Panc1 (cell line): Measurements from ENCODE around the gene HMCN2. TPM values are rescaled to one million over a fixed set of nuclear protein-coding genes. Genes with fewer than 3 reads are reported as not detected.

ENCODE experiments used
- ATAC-seq: fragments of 200-7000 bp; cut with Tn5 transposase; 2 replicates; pipeline ENCODE4 v1.9.1; 2020; ENCODE audit warnings: mild to moderate bottlenecking, moderate library complexity
- BruUV-seq: library from RNA; stranded (reverse); fragments of 400-500 nt; replicated peaks from 2 replicates; lab custom pipeline; 2021; lab: Mats Ljungman, UMichigan
- CTCF ChIA-PET: fragments of 300-600 bp; sonication (Branson Sonifier 250); formaldehyde crosslinking; loops from one replicate; lab custom pipeline; 2022; ENCODE audit warnings: antibody characterized with exemption; lab: Charles Lee
- POLR2A ChIA-PET: fragments of 300-600 bp; sonication (Branson Sonifier 250); formaldehyde crosslinking; loops from one replicate; lab custom pipeline; 2022; ENCODE audit warnings: antibody characterized with exemption; lab: Charles Lee
- DNase-seq: peaks from one replicate; pipeline ENCODE4 v3.0.0-alpha.2; 2010; ENCODE audit warnings: low read depth, low spot score
- H3K27ac ChIP-seq: 2 replicates; pipeline ENCODE4 v1.5.1; 2011; ENCODE audit warnings: mild to moderate bottlenecking, low read length, inconsistent platforms
- H3K27me3 ChIP-seq: fragments of 200-500 bp; sonication (Bioruptor generic); 2 replicates; pipeline ENCODE4 v1.6.0; 2014; ENCODE audit warnings: low read length, inconsistent platforms; ENCODE audit not compliant: control insufficient read depth, insufficient read depth
- H3K36me3 ChIP-seq: fragments of 200-500 bp; sonication (Bioruptor generic); 2 replicates; pipeline ENCODE4 v1.5.1; 2014; ENCODE audit warnings: inconsistent platforms, mild to moderate bottlenecking, low read length, moderate library complexity; ENCODE audit not compliant: control insufficient read depth, insufficient read depth
- H3K4me1 ChIP-seq: 2 replicates; pipeline ENCODE4 v1.5.1; 2011; ENCODE audit warnings: inconsistent platforms, mild to moderate bottlenecking, low read length, moderate library complexity; ENCODE audit not compliant: control insufficient read depth, insufficient read depth
- H3K4me3 ChIP-seq, 2 experiments: 2 replicates each; pipeline ENCODE4 v1.5.1; 2011 to 2012; ENCODE audit warnings: low read depth in 2 of 2, low read length in 2 of 2, mild to moderate bottlenecking in 2 of 2, inconsistent platforms in 1 of 2, moderate library complexity in 1 of 2
- H3K9me3 ChIP-seq: fragments of 200-500 bp; sonication (Bioruptor generic); 2 replicates; pipeline ENCODE4 v1.5.1; 2014; ENCODE audit warnings: low read depth, mild to moderate bottlenecking, inconsistent platforms, low read length, moderate library complexity; ENCODE audit not compliant: control insufficient read depth, insufficient read depth
- POLR2AphosphoS5 ChIP-seq: IDR thresholded peaks from 2 replicates; pipeline ENCODE4 v1.6.1; 2012; ENCODE audit warnings: mild to moderate bottlenecking, low read depth, low read length, moderate library complexity
- SIN3A ChIP-seq: IDR thresholded peaks from 2 replicates; pipeline ENCODE4 v1.6.1; 2012; ENCODE audit warnings: low read depth, mild to moderate bottlenecking, low read length, moderate library complexity, borderline replicate concordance; ENCODE audit not compliant: insufficient read depth
- TCF7L2 ChIP-seq: IDR thresholded peaks from 2 replicates; pipeline ENCODE4 v1.6.1; 2011; ENCODE audit warnings: mild to moderate bottlenecking, low read depth, low read length, inconsistent platforms
- in situ Hi-C: cut with HindIII; loops from 2 replicates; pipeline ENCODE4 v1.10.0; 2016; ENCODE audit warnings: low sequenced_read_pairs, low pct_unique_long_range_greater_than_20kb
- intact Hi-C: fragments of 100-400 bp; cut with micrococcal nuclease; formaldehyde crosslinking; loops from one replicate; pipeline ENCODE4 v1.10.0; 2022; ENCODE audit not compliant: unreplicated experiment
- total RNA-seq: library from RNA; stranded (reverse); gene quantifications from one replicate; pipeline ENCODE4 v1.2.1, GENCODE V29; 2021; ENCODE audit not compliant: unreplicated experiment
- TF ChIP-seq, protein P1 (sequence below): fragments of 450-650 bp; IDR thresholded peaks from 2 replicates; pipeline ENCODE4 v1.5.1; 2017; ENCODE audit warnings: mild to moderate bottlenecking
- TF ChIP-seq, protein P2 (sequence below), 2 experiments: IDR thresholded peaks; 2 replicates each; pipeline ENCODE4 v1.6.1; 2011 to 2012; ENCODE audit warnings: low read depth in 2 of 2, control low read depth in 1 of 2, low read length in 1 of 2, mild to moderate bottlenecking in 1 of 2, moderate library complexity in 1 of 2; ENCODE audit not compliant: insufficient read depth in 1 of 2

The HMCN2 gene
- total RNA-seq, 1 experiment from 2014 or later: 0.05 TPM

DNA sequence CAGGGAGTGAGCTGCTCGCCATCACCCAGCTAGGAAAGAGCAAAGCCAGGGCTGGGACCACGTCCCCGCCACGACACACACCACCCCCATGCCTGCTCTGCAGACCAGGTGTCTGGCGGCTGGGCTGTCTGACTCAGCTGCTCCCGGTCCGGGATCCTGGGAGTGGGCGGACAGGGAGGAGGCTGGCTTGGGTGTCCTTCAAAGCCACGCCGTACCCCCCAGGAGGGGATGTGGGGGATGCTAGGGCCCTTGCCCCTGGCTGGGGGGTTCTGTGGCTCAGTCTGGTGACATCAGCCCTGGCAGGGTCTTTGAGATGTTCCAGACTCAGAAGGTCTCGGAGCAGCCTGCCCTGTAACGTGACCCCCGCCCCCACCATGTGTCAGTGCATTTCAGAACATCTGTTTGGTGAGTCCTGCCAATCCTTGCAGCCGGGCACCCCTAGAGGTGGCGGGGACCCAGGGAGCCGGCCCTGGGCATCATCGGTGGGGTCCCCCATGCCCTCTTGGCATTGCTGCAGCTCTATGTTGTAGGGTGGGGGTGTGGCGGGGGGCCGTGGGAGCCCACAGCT is 62.3 kb downstream of the HMCN2 start:
- H3K27me3 ChIP-seq: peaks cover 2% of the 10 kb centered on the region; the same call in 1 of the 2 replicates
- POLR2A ChIA-PET: no interaction called here

DNA sequence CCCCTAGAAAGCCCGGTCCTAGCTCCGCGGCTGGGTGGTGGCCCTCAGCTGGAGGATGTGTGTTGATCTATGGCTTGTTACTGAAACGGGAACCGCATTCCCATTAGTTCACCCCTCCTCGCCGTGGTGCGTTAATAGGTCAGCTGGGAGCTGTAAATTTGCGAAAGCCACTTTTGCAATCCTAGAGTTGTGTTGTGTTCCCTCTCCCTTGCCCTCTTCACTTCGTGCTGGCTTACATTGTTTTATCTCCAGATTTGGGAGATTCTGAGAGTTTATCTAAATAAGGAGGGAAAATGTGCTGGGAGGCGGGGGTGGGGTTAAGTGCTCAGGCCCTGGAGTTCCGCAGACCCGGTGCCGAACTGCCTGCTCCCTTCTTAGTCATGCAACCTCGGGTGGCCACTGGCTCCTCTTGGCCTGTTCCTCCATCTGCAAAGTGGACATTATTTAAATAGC is 62.8 kb downstream of the HMCN2 start:
- H3K27me3 ChIP-seq: peaks cover 2% of the 10 kb centered on the region; the same call in 1 of the 2 replicates
- CTCF ChIA-PET: no interaction called here
- in situ Hi-C loops: no loop called here

More for the DNA sequence above, 62.3 kb downstream of the HMCN2 start:
- H3K9me3 ChIP-seq: no peaks in the 10 kb centered on the region
- no peaks in the 10 kb centered on the region for H3K36me3 ChIP-seq
- ATAC-seq (peak; percentile 62; the same call in 1 of the 2 replicates), DNase-seq (no peak)
- intact Hi-C loops (no loop called here), in situ Hi-C loops (no loop called here)
- CTCF ChIA-PET: interaction anchor here (0.5 kb wide), 1 partner anchor 73 kb away, joined by 10 read pairs; no protein-coding TSS in a partner anchor
- BruUV-seq: no TSS peak
- H3K4me3 ChIP-seq: no peak overlapping the region
- H3K4me1 ChIP-seq: no peaks in the 10 kb centered on the region; the same call in 1 of the 2 replicates
- H3K27ac ChIP-seq: no peak overlapping the region
- TF ChIP-seq, protein P1, sequence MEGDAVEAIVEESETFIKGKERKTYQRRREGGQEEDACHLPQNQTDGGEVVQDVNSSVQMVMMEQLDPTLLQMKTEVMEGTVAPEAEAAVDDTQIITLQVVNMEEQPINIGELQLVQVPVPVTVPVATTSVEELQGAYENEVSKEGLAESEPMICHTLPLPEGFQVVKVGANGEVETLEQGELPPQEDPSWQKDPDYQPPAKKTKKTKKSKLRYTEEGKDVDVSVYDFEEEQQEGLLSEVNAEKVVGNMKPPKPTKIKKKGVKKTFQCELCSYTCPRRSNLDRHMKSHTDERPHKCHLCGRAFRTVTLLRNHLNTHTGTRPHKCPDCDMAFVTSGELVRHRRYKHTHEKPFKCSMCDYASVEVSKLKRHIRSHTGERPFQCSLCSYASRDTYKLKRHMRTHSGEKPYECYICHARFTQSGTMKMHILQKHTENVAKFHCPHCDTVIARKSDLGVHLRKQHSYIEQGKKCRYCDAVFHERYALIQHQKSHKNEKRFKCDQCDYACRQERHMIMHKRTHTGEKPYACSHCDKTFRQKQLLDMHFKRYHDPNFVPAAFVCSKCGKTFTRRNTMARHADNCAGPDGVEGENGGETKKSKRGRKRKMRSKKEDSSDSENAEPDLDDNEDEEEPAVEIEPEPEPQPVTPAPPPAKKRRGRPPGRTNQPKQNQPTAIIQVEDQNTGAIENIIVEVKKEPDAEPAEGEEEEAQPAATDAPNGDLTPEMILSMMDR: no peak
- TF ChIP-seq TCF7L2: no peak
- no peak for TF ChIP-seq SIN3A
- TF ChIP-seq POLR2AphosphoS5: no peak
- TF ChIP-seq, protein P2, sequence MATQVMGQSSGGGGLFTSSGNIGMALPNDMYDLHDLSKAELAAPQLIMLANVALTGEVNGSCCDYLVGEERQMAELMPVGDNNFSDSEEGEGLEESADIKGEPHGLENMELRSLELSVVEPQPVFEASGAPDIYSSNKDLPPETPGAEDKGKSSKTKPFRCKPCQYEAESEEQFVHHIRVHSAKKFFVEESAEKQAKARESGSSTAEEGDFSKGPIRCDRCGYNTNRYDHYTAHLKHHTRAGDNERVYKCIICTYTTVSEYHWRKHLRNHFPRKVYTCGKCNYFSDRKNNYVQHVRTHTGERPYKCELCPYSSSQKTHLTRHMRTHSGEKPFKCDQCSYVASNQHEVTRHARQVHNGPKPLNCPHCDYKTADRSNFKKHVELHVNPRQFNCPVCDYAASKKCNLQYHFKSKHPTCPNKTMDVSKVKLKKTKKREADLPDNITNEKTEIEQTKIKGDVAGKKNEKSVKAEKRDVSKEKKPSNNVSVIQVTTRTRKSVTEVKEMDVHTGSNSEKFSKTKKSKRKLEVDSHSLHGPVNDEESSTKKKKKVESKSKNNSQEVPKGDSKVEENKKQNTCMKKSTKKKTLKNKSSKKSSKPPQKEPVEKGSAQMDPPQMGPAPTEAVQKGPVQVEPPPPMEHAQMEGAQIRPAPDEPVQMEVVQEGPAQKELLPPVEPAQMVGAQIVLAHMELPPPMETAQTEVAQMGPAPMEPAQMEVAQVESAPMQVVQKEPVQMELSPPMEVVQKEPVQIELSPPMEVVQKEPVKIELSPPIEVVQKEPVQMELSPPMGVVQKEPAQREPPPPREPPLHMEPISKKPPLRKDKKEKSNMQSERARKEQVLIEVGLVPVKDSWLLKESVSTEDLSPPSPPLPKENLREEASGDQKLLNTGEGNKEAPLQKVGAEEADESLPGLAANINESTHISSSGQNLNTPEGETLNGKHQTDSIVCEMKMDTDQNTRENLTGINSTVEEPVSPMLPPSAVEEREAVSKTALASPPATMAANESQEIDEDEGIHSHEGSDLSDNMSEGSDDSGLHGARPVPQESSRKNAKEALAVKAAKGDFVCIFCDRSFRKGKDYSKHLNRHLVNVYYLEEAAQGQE (IDR thresholded peaks at IDR 0.05; ENCODE audit: insufficient read depth in 1 of 2, low read depth in 2 of 2, low read length in 1 of 2): no peak

DNA sequence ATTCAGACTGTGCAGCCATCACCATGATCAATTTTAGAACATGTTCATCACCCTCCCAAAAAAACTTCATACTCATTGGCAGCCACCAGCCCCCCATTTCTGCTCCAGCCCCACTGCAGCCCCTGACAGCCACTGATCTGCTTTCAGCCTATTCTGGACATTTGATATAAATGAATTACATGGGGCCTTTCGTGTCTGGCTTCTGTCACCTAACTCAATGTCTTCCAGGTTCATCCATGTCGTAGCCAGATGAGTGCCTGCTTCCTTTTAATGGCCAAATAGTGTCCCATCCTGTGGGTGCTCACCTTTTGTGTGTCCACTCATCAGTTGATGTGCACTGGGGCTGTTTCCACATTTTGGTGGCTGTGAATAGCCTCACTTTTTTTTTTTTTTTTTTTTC is 63.5 kb downstream of the HMCN2 start:
- H3K4me3 ChIP-seq: no peak overlapping the region
- DNase-seq (no peak), ATAC-seq (no peak)
- peaks cover 2% of the 10 kb centered on the region; the same call in 1 of the 2 replicates for H3K27me3 ChIP-seq
- H3K9me3 ChIP-seq: no peaks in the 10 kb centered on the region
- POLR2A ChIA-PET: no interaction called here
- intact Hi-C loops (no loop called here), in situ Hi-C loops (no loop called here)
- no peaks in the 10 kb centered on the region for H3K36me3 ChIP-seq
- no peak overlapping the region for H3K27ac ChIP-seq
- TF ChIP-seq SIN3A: no peak
- TF ChIP-seq POLR2AphosphoS5: no peak
- TF ChIP-seq, protein P1: no peak
- TF ChIP-seq, protein P2 (IDR thresholded peaks at IDR 0.05; ENCODE audit: insufficient read depth in 1 of 2, low read depth in 2 of 2, low read length in 1 of 2): no peak
- no peak for TF ChIP-seq TCF7L2
- H3K4me1 ChIP-seq: no peaks in the 10 kb centered on the region; the same call in 1 of the 2 replicates
- CTCF ChIA-PET: no interaction called here
- no TSS peak for BruUV-seq

More for the DNA sequence above, 62.8 kb downstream of the HMCN2 start:
- no peak overlapping the region for H3K27ac ChIP-seq
- no peak for ATAC-seq
- no peak for TF ChIP-seq POLR2AphosphoS5
- no peaks in the 10 kb centered on the region; the same call in 1 of the 2 replicates for H3K4me1 ChIP-seq
- no TSS peak for BruUV-seq
- no peaks in the 10 kb centered on the region for H3K9me3 ChIP-seq
- intact Hi-C loops: no loop called here
- POLR2A ChIA-PET: no interaction called here
- H3K36me3 ChIP-seq: no peaks in the 10 kb centered on the region
- no peak for DNase-seq
- H3K4me3 ChIP-seq: no peak overlapping the region
